Aorta (tissue), 5 donors: ENCODE measurements around the gene UNC93A. TPM values are rescaled to one million over a fixed set of nuclear protein-coding genes. Genes with fewer than 3 reads are reported as not detected.
"Not testable (repeated sequence)": the region's sequence is repeated elsewhere in the genome, so short reads cannot be mapped to it uniquely, and the experiment has no call there.

Experiments used
- ATAC-seq: fragments of 200-7000 bp; cut with Tn5 transposase; one replicate; pipeline ENCODE4 v1.9.1; 2022; ENCODE audit warnings: moderate library complexity; ENCODE audit not compliant: low FRiP score
- DNase-seq, 2 donors: peaks; one replicate each; pipeline ENCODE4 v3.0.0-alpha.2; 2020
- H3K27ac ChIP-seq, 2 donors: one replicate each; pipeline ENCODE4 v1.5.1; 2013; ENCODE audit warnings: low read length in 2 of 2, mild to moderate bottlenecking in 2 of 2, moderate library complexity in 2 of 2, control low read depth in 1 of 2, inconsistent platforms in 1 of 2, low read depth in 1 of 2
- H3K27me3 ChIP-seq, 2 donors: one replicate each; pipeline ENCODE4 v1.6.1; 2013; ENCODE audit warnings: control low read depth in 1 of 2, low read length in 1 of 2, mild to moderate bottlenecking in 1 of 2, moderate library complexity in 1 of 2; ENCODE audit not compliant: insufficient read depth in 2 of 2, control insufficient read depth in 1 of 2
- H3K36me3 ChIP-seq, 2 donors: one replicate each; pipeline ENCODE4 v1.6.1; 2013; ENCODE audit warnings: control low read depth in 1 of 2, low read length in 1 of 2, mild to moderate bottlenecking in 1 of 2; ENCODE audit not compliant: insufficient read depth in 2 of 2, control insufficient read depth in 1 of 2
- H3K4me1 ChIP-seq, 2 donors: one replicate each; pipeline ENCODE4 v1.6.1; 2013; ENCODE audit warnings: low read length in 2 of 2, control low read depth in 1 of 2, mild to moderate bottlenecking in 1 of 2, moderate library complexity in 1 of 2; ENCODE audit not compliant: insufficient read depth in 2 of 2, control insufficient read depth in 1 of 2
- H3K4me3 ChIP-seq, 2 donors: one replicate each; pipeline ENCODE4 v1.5.1; 2013; ENCODE audit warnings: low read length in 2 of 2, control low read depth in 1 of 2, mild to moderate bottlenecking in 1 of 2
- H3K9me3 ChIP-seq: one replicate; pipeline ENCODE4 v1.6.1; 2013; ENCODE audit warnings: mild to moderate bottlenecking, low read length; ENCODE audit not compliant: control insufficient read depth
- WGBS, 2 donors: extraction: QIAGEN DNeasy Blood & Tissue Kit; methylation state at CpG; one replicate each; pipeline ENCODE4 v1.1.7; 2013; 5-methylcytosine and 5-hydroxymethylcytosine counted together
- intact Hi-C, 2 donors: fragments of 100-400 bp; cut with DNase I; formaldehyde crosslinking; loops; one replicate each; pipeline versions ENCODE4 v1.14.2 to v1.15.0; 2022
- polyA plus RNA-seq, 2 donors: library from polyadenylated mRNA; stranded (reverse); fragments of 200-250 nt; gene quantifications; one replicate each; pipeline ENCODE4 v1.2.3, GENCODE V29; 2013
- total RNA-seq, 2 donors: library from RNA; stranded (reverse); fragmentation: NEBNext Ultra II Directional; extraction: Animal tissue kit (Norgen Biotek cat#: 25700); gene quantifications; one replicate each; pipeline ENCODE4 v1.2.1, GENCODE V29; 2021
- donor health status: healthy with polysubstance abuse.
- donor health status: Bipolar disorder and iron deficiency.
- donor health status: DM: no; HTN: no; CAD: no.
- donor health status: DM: no; HTN: no; CAD: no.
- donor health status: DM: yes; HTN: yes; CAD: no.

Gene UNC93A
- total and polyA plus RNA-seq, 4 donors: not detected

DNA sequence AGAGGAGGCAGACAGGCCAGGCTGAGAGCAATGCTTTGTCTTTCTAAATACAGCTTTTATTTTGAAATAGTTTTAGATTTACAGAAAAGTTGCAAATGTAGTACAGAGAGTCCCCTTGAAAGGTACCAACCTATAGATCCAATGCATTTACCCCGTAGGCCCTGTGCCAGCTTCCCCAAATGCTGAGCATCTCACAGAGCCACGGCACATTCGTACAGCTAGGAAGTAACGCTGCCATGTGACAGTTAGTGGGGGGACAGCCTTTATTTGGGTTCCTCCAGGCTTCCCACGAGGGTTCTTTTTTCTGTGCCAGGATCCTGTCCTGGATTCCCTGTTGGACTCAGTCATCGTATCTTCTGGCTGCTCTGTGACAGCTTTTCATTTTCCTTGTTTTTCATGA, 20.6 kb downstream of the UNC93A start:
- not testable (repeated sequence) for H3K9me3 ChIP-seq

DNA sequence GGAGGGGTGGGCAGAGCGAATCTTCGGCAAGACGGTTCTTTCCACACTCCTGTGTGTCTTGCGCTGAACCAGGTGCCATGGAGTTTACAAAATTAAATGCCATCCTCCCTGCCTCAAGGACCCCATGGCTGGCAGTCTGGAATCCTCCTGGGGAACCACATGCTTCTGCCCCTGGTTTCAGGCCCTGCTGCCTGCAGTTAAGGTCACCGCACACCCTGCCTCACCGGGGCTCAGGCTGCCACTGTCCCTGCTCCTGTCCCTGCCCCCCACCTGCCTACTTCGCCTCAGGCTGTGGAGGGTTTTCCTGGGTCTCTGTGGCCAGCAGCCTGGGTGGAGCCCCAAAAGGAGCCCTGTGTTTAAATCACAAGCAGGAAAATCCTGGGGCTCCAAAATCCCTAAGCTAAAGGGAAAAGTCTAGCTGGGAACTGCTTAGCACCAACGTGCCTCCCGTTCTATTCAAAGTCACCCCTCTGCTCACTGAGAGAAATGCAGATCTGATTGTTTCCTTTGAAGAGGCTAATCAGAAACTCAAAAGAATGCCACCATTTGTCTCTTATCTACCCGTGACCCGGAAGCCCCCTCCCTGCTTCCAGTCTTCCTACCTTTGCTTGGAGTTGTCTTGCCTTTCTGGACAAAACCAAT, 23.2 kb downstream of the UNC93A start:
- no peak for DNase-seq
- H3K9me3 ChIP-seq: no peaks in the 10 kb centered on the region
- 65 to 69% methylated on average over 11 of the region's 11 CpGs for WGBS, 2 donors
- no peaks in the 10 kb centered on the region for H3K27me3 ChIP-seq
- H3K36me3 ChIP-seq: no peaks in the 10 kb centered on the region
- intact Hi-C loops: no loop called here
- ATAC-seq: no peak
- H3K4me1 ChIP-seq: no peaks in the 10 kb centered on the region
- H3K4me3 ChIP-seq: no peak overlapping the region
- no peak overlapping the region for H3K27ac ChIP-seq

More for the DNA sequence above, 20.6 kb downstream of the UNC93A start:
- 60 to 67% methylated on average over 6 of the region's 6 CpGs for WGBS, 2 donors
- DNase-seq, H3K27me3 ChIP-seq, H3K27ac ChIP-seq, H3K4me3 ChIP-seq, H3K4me1 ChIP-seq, H3K36me3 ChIP-seq, ATAC-seq, intact Hi-C loops: not testable (repeated sequence)

- Histone ChIP-seq H3K4me3 (no peak overlapping the region), H3K27ac (no peak overlapping the region), H3K36me3 (no peaks in the 10 kb centered on the region), H3K27me3 (no peaks in the 10 kb centered on the region), H3K9me3 (no peaks in the 10 kb centered on the region), H3K4me1 (no peaks in the 10 kb centered on the region)
- intact Hi-C loops: no loop called here
- DNase-seq: no peak
- WGBS, 2 donors: 75 to 81% methylated on average over 8 to 9 of the region's 9 CpGs
- no peak for ATAC-seq
These were observed 26.1 kb downstream of the UNC93A start for GRCh38 chr6:167317172-167317571.

DNA sequence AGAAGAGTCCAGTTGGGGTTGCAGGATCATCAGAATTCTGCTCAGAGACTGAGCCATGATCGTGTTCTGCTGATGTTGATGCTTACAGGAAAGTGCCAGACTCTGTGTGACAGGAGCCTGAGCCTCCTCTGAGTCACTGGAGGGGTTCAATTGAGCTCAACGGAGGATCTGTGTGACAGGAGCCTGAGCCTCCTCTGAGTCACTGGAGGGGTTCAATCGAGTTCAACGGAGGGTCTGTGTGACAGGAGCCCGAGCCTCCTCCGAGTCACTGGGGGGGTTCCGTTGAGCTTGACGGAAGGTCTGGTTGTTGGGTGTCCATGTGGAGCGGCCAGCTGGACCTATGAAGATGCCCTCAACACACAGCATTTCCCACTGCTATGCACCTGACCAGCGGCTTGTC, 27.2 kb downstream of the UNC93A start:
- H3K4me1 ChIP-seq, H3K9me3 ChIP-seq, H3K27me3 ChIP-seq, DNase-seq, H3K36me3 ChIP-seq, ATAC-seq, intact Hi-C loops, H3K4me3 ChIP-seq, H3K27ac ChIP-seq: not testable (repeated sequence)
- WGBS, 2 donors: 75 to 92% methylated on average over 9 to 10 of the region's 10 CpGs

DNA sequence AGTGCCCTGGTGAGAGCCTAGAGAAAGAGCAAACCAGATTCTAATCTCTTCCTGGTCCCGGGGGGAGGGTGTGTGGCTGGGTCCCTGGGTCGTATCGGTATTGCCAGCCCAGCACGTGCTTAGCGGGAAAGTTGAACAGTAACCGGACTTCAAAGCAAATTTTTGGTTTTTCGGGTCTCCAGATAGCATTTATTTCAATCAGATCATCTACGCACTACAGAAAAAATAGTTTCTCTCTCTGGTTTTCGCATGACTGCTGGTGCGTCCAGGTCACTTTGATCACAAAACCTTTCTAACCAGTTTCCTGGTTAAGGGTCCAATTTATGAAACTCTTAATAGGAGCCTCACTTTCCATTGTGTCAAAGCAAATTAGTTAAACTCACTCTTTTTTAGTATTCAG, 27.7 kb downstream of the UNC93A start:
- intact Hi-C loops, H3K36me3 ChIP-seq, H3K4me1 ChIP-seq, H3K9me3 ChIP-seq, H3K27me3 ChIP-seq, H3K27ac ChIP-seq, DNase-seq, ATAC-seq, H3K4me3 ChIP-seq: not testable (repeated sequence)
- 52 to 91% methylated on average over 6 to 10 of the region's 10 CpGs for WGBS, 2 donors

- H3K9me3 ChIP-seq, H3K27ac ChIP-seq, DNase-seq, intact Hi-C loops, ATAC-seq, H3K27me3 ChIP-seq, H3K36me3 ChIP-seq, H3K4me1 ChIP-seq, H3K4me3 ChIP-seq: not testable (repeated sequence)
- 71% methylated on average over 32 of the region's 32 CpGs; no CpG with 5 or more reads in 1 of the 2 donors for WGBS, 2 donors
These were observed 29.0 kb downstream of the UNC93A start for GRCh38 chr6:167319856-167320753.

GRCh38 chr6:167320754-167321056, 29.6 kb downstream of the UNC93A start:
- ATAC-seq, H3K27me3 ChIP-seq, H3K27ac ChIP-seq, H3K9me3 ChIP-seq, H3K4me3 ChIP-seq, H3K36me3 ChIP-seq, DNase-seq, intact Hi-C loops, H3K4me1 ChIP-seq: not testable (repeated sequence)
- WGBS, 2 donors: 71 to 75% methylated on average over 4 to 13 of the region's 13 CpGs

DNA sequence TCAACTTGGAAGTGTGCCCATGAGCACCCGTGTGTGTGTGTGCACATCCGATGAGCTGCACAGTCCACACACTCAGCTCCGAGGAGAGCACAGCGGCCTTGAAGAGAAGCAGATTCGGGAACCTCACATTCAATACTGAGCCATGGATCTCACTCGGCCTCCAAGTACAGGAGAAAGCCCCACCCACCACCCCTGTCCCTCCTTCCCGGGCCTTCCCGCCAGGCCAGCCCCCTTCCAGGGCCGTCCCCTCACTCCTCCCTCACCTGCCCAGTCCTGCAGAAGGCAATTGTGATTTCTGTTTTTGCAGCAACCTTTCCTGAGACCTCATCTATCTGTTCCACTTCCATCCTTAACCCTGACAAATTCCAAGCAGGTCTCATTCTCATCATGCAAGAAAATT, 30.1 kb downstream of the UNC93A start:
- H3K27ac ChIP-seq, ATAC-seq, DNase-seq, H3K36me3 ChIP-seq, H3K4me3 ChIP-seq, H3K27me3 ChIP-seq, H3K4me1 ChIP-seq, H3K9me3 ChIP-seq, intact Hi-C loops: not testable (repeated sequence)
- 77 to 82% methylated on average over 6 to 9 of the region's 9 CpGs for WGBS, 2 donors

DNA sequence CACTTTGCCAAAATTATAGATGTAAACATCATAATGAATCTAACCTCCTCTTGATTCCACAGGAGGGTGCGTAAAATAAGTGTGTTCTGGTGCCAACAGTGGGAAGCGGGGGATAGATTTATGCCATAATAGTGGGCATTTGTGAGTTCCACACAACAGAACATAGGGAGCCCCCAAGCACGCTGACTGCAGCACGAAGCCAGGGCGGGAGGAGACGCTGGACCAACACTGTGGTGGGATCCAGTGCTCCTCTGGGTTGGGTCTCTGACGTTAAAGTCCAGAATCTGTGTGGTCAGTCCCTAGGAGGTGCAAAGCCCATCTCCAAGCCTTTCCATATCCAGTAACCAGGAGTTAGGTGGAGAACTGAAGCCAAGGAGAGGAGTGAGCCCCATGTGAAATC, 32.0 kb downstream of the UNC93A start:
- Histone ChIP-seq H3K36me3 (no peaks in the 10 kb centered on the region), H3K9me3 (no peaks in the 10 kb centered on the region), H3K4me1 (no peaks in the 10 kb centered on the region), H3K4me3 (no peak overlapping the region), H3K27ac (no peak overlapping the region), H3K27me3 (no peaks in the 10 kb centered on the region)
- intact Hi-C loops: no loop called here
- DNase-seq: no peak
- no peak for ATAC-seq
- WGBS, 2 donors: 78 to 86% methylated on average over 7 of the region's 7 CpGs
